Upper lobe of left lung (tissue), 4 donors: ENCODE data around the gene AKT1.
"Not testable (repeated sequence)": the region's sequence is repeated elsewhere in the genome, so short reads cannot be mapped to it uniquely, and the experiment has no call there.

Source experiments
- CTCF ChIP-seq, 6 experiments: fragments of 450-650 bp in 4 of 6; fragments of 200-600 bp in 2 of 6; sonication (generic) in 2 of 6; IDR thresholded peaks; one replicate each; pipeline ENCODE4 v1.5.1; 2016 to 2019; ENCODE audit warnings: antibody characterized with exemption in 6 of 6
- EP300 ChIP-seq, 4 donors: sonication (generic); formaldehyde crosslinking; IDR thresholded peaks; one replicate each; pipeline ENCODE4 v1.5.1; 2017; ENCODE audit warnings: antibody characterized with exemption in 4 of 4, control low read depth in 2 of 4
- POLR2A ChIP-seq, 4 donors: fragments of 450-650 bp; IDR thresholded peaks; one replicate each; pipeline ENCODE4 v1.5.1; 2016 to 2017; ENCODE audit warnings: antibody characterized with exemption in 4 of 4, mild to moderate bottlenecking in 2 of 4
- POLR2AphosphoS5 ChIP-seq, 2 donors: sonication (generic); formaldehyde crosslinking; IDR thresholded peaks; one replicate each; pipeline ENCODE4 v1.5.1; 2017; ENCODE audit warnings: antibody characterized with exemption in 2 of 2

- not testable (repeated sequence) for TF ChIP-seq POLR2AphosphoS5, CTCF, POLR2A, EP300 (IDR thresholded peaks at IDR 0.05)
Observed at GRCh38 chr14:104836171-104836935, 40.8 kb upstream of the AKT1 start.
